ENCODE data around the gene AWAT2. TPM values are rescaled to one million over a fixed set of nuclear protein-coding genes. Genes with fewer than 3 reads are reported as not detected.

AWAT2 gene
- total RNA-seq, 1 experiment from 2014 or later, result not detected

DNA sequence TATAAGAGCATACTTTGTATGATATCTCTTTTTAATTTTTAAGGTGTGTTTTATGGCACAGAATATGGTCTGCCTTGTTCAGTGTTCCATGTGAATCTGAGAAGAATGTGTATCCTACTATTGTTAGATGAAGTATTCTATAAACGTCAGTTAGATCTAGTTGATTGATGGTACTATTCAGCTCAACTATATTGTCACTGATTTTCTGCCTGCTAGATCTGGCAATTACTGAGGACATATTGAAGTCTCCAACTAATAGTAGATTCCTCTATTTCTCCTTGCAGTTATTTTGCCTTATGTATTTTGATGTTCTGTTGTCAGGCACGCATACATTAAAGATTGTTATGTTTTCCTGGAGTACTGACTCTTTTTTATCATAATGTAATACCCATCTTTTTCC, 39.8 kb downstream of the AWAT2 start:
- Histone ChIP-seq H3K9me3 (ENCODE audit: insufficient read depth, low read depth) (no peaks in the 10 kb centered on the region), H3K36me3 (ENCODE audit: low read depth) (no peaks in the 10 kb centered on the region), H4K20me1 (ENCODE audit: insufficient read depth) (no peaks in the 10 kb centered on the region), H3K4me3 (no peak overlapping the region), H3K79me2 (ENCODE audit: low read depth) (no peaks in the 10 kb centered on the region), H3K4me1 (replicated peaks; ENCODE audit: insufficient read depth) (no peaks in the 10 kb centered on the region), H2AFZ (no peak overlapping the region), H3K9me2 (ENCODE audit: insufficient read depth) (no peaks in the 10 kb centered on the region), H3K27me3 (ENCODE audit: insufficient read depth, low read depth) (peaks cover 15% of the 10 kb centered on the region; the same call in 1 of the 2 replicates), H3K27ac (no peak overlapping the region), H3F3A (ENCODE audit: insufficient read depth, low read depth) (no peaks in the 10 kb centered on the region), H3K4me2 (no peak overlapping the region)
- DNase-seq, result no peak
- ChIA-PET CTCF (no interaction called here), POLR2A (ENCODE audit: unreplicated experiment) (no interaction called here)
- TF ChIP-seq EZH2 (IDR thresholded peaks at IDR 0.05; ENCODE audit: low read depth), result no peak
- TF ChIP-seq, protein P1, sequence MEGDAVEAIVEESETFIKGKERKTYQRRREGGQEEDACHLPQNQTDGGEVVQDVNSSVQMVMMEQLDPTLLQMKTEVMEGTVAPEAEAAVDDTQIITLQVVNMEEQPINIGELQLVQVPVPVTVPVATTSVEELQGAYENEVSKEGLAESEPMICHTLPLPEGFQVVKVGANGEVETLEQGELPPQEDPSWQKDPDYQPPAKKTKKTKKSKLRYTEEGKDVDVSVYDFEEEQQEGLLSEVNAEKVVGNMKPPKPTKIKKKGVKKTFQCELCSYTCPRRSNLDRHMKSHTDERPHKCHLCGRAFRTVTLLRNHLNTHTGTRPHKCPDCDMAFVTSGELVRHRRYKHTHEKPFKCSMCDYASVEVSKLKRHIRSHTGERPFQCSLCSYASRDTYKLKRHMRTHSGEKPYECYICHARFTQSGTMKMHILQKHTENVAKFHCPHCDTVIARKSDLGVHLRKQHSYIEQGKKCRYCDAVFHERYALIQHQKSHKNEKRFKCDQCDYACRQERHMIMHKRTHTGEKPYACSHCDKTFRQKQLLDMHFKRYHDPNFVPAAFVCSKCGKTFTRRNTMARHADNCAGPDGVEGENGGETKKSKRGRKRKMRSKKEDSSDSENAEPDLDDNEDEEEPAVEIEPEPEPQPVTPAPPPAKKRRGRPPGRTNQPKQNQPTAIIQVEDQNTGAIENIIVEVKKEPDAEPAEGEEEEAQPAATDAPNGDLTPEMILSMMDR (conservative IDR thresholded peaks at IDR 0.05), result no peak
- BruUV-seq (replicated peaks), result no TSS peak
- intact Hi-C loops (cut with micrococcal nuclease; ENCODE audit: unreplicated experiment), result no loop called here

DNA sequence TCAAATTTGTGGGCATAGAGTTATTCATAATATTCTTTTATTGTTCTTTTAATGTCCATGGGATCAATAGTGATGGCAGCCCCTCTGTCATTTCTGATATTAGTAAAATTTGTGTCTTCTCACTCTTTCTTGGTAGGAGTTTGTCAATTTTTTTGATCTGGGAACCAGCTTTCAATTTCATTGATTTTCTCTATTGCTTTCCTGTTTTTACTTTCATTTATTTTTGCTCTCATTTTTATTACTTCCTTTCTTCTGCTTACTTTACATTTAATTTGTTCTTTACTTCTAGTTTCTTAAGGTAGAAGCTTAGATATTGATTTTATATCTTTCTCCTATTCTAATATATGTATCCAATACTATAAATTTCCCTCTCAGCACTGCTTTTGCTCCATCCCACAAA, 40.7 kb downstream of the AWAT2 start:
- Histone ChIP-seq H3K36me3 (ENCODE audit: low read depth) (no peaks in the 10 kb centered on the region), H3K4me3 (no peak overlapping the region), H3K79me2 (ENCODE audit: low read depth) (no peaks in the 10 kb centered on the region), H4K20me1 (ENCODE audit: insufficient read depth) (no peaks in the 10 kb centered on the region), H3K27ac (no peak overlapping the region), H3K4me1 (replicated peaks; ENCODE audit: insufficient read depth) (no peaks in the 10 kb centered on the region), H2AFZ (no peak overlapping the region), H3K9me3 (ENCODE audit: insufficient read depth, low read depth) (no peaks in the 10 kb centered on the region), H3K27me3 (ENCODE audit: insufficient read depth, low read depth) (0 out of 2 replicates have a peak, but pooled peaks cover 15% of the 10 kb centered on the region), H3F3A (ENCODE audit: insufficient read depth, low read depth) (no peaks in the 10 kb centered on the region), H3K9me2 (ENCODE audit: insufficient read depth) (no peaks in the 10 kb centered on the region), H3K4me2 (no peak overlapping the region)
- BruUV-seq (replicated peaks), result no TSS peak
- ChIA-PET POLR2A (ENCODE audit: unreplicated experiment) (no interaction called here), CTCF (no interaction called here)
- no peak for TF ChIP-seq EZH2 (IDR thresholded peaks at IDR 0.05; ENCODE audit: low read depth)
- TF ChIP-seq, protein P1 (conservative IDR thresholded peaks at IDR 0.05), result no peak
- intact Hi-C loops (cut with micrococcal nuclease; ENCODE audit: unreplicated experiment), result no loop called here
- DNase-seq, result no peak

DNA sequence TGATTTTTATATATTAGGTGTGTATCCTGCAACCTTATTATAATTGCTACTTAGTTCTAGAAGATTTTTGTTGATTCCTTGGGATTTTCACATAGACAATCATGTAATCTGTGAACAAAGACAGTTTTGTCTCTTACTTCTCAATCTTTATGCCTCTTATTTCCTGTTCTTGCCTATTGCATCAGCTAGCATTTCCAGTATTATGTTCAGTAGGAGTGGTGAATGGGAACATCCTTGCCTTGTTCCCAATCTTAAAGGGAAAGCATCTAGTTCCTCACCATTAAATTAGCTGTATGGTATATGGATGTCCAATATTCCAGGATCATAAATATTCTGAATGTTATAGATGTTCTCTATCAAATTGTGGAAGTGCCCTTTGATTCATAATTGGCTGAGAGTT, 41.8 kb downstream of the AWAT2 start:
- ChIA-PET CTCF (no interaction called here), POLR2A (ENCODE audit: unreplicated experiment) (no interaction called here)
- H3K27ac ChIP-seq, result no peak overlapping the region
- no TSS peak for BruUV-seq (replicated peaks)
- no peaks in the 10 kb centered on the region for H3K9me3 ChIP-seq (ENCODE audit: insufficient read depth, low read depth)
- no peak for DNase-seq
- intact Hi-C loops (cut with micrococcal nuclease; ENCODE audit: unreplicated experiment), result no loop called here
- H3K79me2 ChIP-seq (ENCODE audit: low read depth), result no peaks in the 10 kb centered on the region
- TF ChIP-seq EZH2 (IDR thresholded peaks at IDR 0.05; ENCODE audit: low read depth), result no peak
- TF ChIP-seq, protein P1 (conservative IDR thresholded peaks at IDR 0.05), result no peak
- no peaks in the 10 kb centered on the region for H3F3A ChIP-seq (ENCODE audit: insufficient read depth, low read depth)
- 0 out of 2 replicates have a peak, but pooled peaks cover 15% of the 10 kb centered on the region for H3K27me3 ChIP-seq (ENCODE audit: insufficient read depth, low read depth)
- no peak overlapping the region for H2AFZ ChIP-seq
- no peak overlapping the region for H3K4me3 ChIP-seq
- H3K36me3 ChIP-seq (ENCODE audit: low read depth), result no peaks in the 10 kb centered on the region
- H3K9me2 ChIP-seq (ENCODE audit: insufficient read depth), result no peaks in the 10 kb centered on the region
- H3K4me2 ChIP-seq, result no peak overlapping the region
- H3K4me1 ChIP-seq (replicated peaks; ENCODE audit: insufficient read depth), result no peaks in the 10 kb centered on the region
- H4K20me1 ChIP-seq (ENCODE audit: insufficient read depth), result no peaks in the 10 kb centered on the region
